BLaER1 treated with 17β-estradiol and CSF1 and Interleukin-3, amounts not matched to agents 10 nM and 100 nM (cell line): ENCODE results near the gene MBD6.

Source experiments
- H3K27ac ChIP-seq, 11 experiments: shearing (Covaris generic); formaldehyde crosslinking; 2 replicates each; pipeline ENCODE4 v1.8.1; 2022
- H3K27me3 ChIP-seq, 11 experiments: shearing (Covaris generic); formaldehyde crosslinking; 2 replicates each; pipeline ENCODE4 v1.8.1; 2022
- H3K36me3 ChIP-seq, 11 experiments: shearing (Covaris generic); formaldehyde crosslinking; 2 replicates each; pipeline ENCODE4 v1.8.1; 2022
- H3K4me1 ChIP-seq, 10 experiments: shearing (Covaris generic); formaldehyde crosslinking; 2 replicates each; pipeline ENCODE4 v1.8.1; 2022
- H3K4me2 ChIP-seq, 11 experiments: shearing (Covaris generic); formaldehyde crosslinking; 2 replicates each; pipeline ENCODE4 v1.8.1; 2022
- H3K4me3 ChIP-seq, 10 experiments: shearing (Covaris generic); formaldehyde crosslinking; 2 replicates each; pipeline ENCODE4 v1.8.1; 2022
- H3K9ac ChIP-seq, 11 experiments: shearing (Covaris generic); formaldehyde crosslinking; 2 replicates each; pipeline ENCODE4 v1.8.1; 2022
- H3K9me3 ChIP-seq, 11 experiments: shearing (Covaris generic); formaldehyde crosslinking; replicated peaks in 1 of 11; 2 replicates each; pipeline ENCODE4 v1.8.1; 2022
- H4K20me1 ChIP-seq, 11 experiments: shearing (Covaris generic); formaldehyde crosslinking; 2 replicates each; pipeline ENCODE4 v1.8.1; 2022
- Cebpa-rat ChIP-seq, 11 experiments: shearing (Covaris generic); IDR thresholded peaks; 2 replicates each; pipeline ENCODE4 v1.8.1; 2022

Gene MBD6

GRCh38 chr12:57527184-57527583 is 4.6 kb downstream of the MBD6 start:
- Histone ChIP-seq H3K27me3 (no peaks in the 10 kb centered on the region), H3K4me1 (peaks cover 29 to 39% (median 35%) of the 10 kb centered on the region in 10 experiments), H4K20me1 (peaks cover 23 to 85% (median 50%) of the 10 kb centered on the region in 11 experiments; a peak in 17 of 22 replicates), H3K4me2 (no peak overlapping the region), H3K9me3 (no peaks in the 10 kb centered on the region), H3K36me3 (peaks cover 74 to 84% (median 80%) of the 10 kb centered on the region in 11 experiments), H3K27ac (peak overlapping the region in 1 of 11 experiments; percentile 39; a peak in 2 of 22 replicates), H3K4me3 (no peak overlapping the region), H3K9ac (peak overlapping the region in 9 of 11 experiments; percentile 20 to 91 (median 33); a peak in 7 of 22 replicates)
- no peak for TF ChIP-seq Cebpa-rat (IDR thresholded peaks at IDR 0.05)

- Histone ChIP-seq H3K4me1 (peaks cover 28 to 37% (median 33%) of the 10 kb centered on the region in 10 experiments), H4K20me1 (peaks cover 23 to 94% (median 50%) of the 10 kb centered on the region in 11 experiments; a peak in 18 of 22 replicates), H3K9ac (no peak overlapping the region), H3K36me3 (peaks cover 84 to 94% (median 90%) of the 10 kb centered on the region in 11 experiments), H3K9me3 (no peaks in the 10 kb centered on the region), H3K4me2 (no peak overlapping the region), H3K27me3 (no peaks in the 10 kb centered on the region), H3K27ac (no peak overlapping the region), H3K4me3 (no peak overlapping the region)
- no peak for TF ChIP-seq Cebpa-rat (IDR thresholded peaks at IDR 0.05)
Measured at GRCh38 chr12:57528176-57528575, 5.6 kb downstream of the MBD6 start.

- peaks cover 91 to 99% (median 97%) of the 10 kb centered on the region in 11 experiments for H3K36me3 ChIP-seq
- no peak overlapping the region for H3K9ac ChIP-seq
- H4K20me1 ChIP-seq = peaks cover 15 to 88% (median 44%) of the 10 kb centered on the region in 11 experiments; a peak in 18 of 22 replicates
- no peak overlapping the region for H3K4me2 ChIP-seq
- H3K27ac ChIP-seq = no peak overlapping the region
- no peaks in the 10 kb centered on the region for H3K9me3 ChIP-seq
- H3K27me3 ChIP-seq = no peaks in the 10 kb centered on the region
- no peak for TF ChIP-seq Cebpa-rat (IDR thresholded peaks at IDR 0.05)
- H3K4me3 ChIP-seq = no peak overlapping the region
- peaks cover 22 to 30% (median 28%) of the 10 kb centered on the region in 10 experiments for H3K4me1 ChIP-seq
Measured at GRCh38 chr12:57528831-57529555, 6.4 kb downstream of the MBD6 start.

GRCh38 chr12:57529831-57530230 is 7.2 kb downstream of the MBD6 start:
- Histone ChIP-seq H3K27me3 (no peaks in the 10 kb centered on the region), H4K20me1 (peaks cover 7 to 85% (median 36%) of the 10 kb centered on the region in 11 experiments; a peak in 16 of 22 replicates), H3K9me3 (no peaks in the 10 kb centered on the region), H3K4me1 (peaks cover 14 to 22% (median 20%) of the 10 kb centered on the region in 10 experiments), H3K4me2 (no peak overlapping the region), H3K9ac (no peak overlapping the region), H3K4me3 (no peak overlapping the region), H3K27ac (no peak overlapping the region), H3K36me3 (peaks cover 94 to 99% (median 98%) of the 10 kb centered on the region in 11 experiments)
- no peak for TF ChIP-seq Cebpa-rat (IDR thresholded peaks at IDR 0.05)

GRCh38 chr12:57530396-57531142 is 7.9 kb downstream of the MBD6 start:
- no peaks in the 10 kb centered on the region for H3K27me3 ChIP-seq
- no peak overlapping the region for H3K4me3 ChIP-seq
- H3K4me1 ChIP-seq = peaks cover 7 to 14% (median 12%) of the 10 kb centered on the region in 10 experiments; a peak in 17 of 20 replicates
- no peak for TF ChIP-seq Cebpa-rat (IDR thresholded peaks at IDR 0.05)
- peak overlapping the region in 2 of 11 experiments; percentile 7 to 20; a peak in 2 of 22 replicates for H3K9ac ChIP-seq
- H3K9me3 ChIP-seq = no peaks in the 10 kb centered on the region
- peaks cover 96 to 99% (median 98%) of the 10 kb centered on the region in 11 experiments for H3K36me3 ChIP-seq
- no peak overlapping the region for H3K4me2 ChIP-seq
- no peak overlapping the region for H3K27ac ChIP-seq
- peaks cover 7 to 85% (median 28%) of the 10 kb centered on the region in 11 experiments; a peak in 16 of 22 replicates for H4K20me1 ChIP-seq

- TF ChIP-seq Cebpa-rat (IDR thresholded peaks at IDR 0.05) = no peak
- Histone ChIP-seq H3K36me3 (peaks cover 87 to 99% (median 97%) of the 10 kb centered on the region in 11 experiments), H3K9me3 (no peaks in the 10 kb centered on the region), H4K20me1 (peaks cover 0 to 85% (median 18%) of the 10 kb centered on the region in 11 experiments; a peak in 16 of 22 replicates), H3K4me1 (peaks cover 0 to 3% (median under 1%) of the 10 kb centered on the region in 10 experiments; a peak in 4 of 20 replicates), H3K27me3 (no peaks in the 10 kb centered on the region), H3K4me3 (no peak overlapping the region), H3K9ac (no peak overlapping the region), H3K27ac (no peak overlapping the region), H3K4me2 (no peak overlapping the region)
Measured at GRCh38 chr12:57531836-57532235, 9.2 kb downstream of the MBD6 start.

GRCh38 chr12:57533108-57533507 is 10.5 kb downstream of the MBD6 start:
- peaks cover 0 to 6% (median 0%) of the 10 kb centered on the region in 10 experiments; a peak in 1 of 20 replicates for H3K4me1 ChIP-seq
- H3K36me3 ChIP-seq = peaks cover 78 to 99% (median 95%) of the 10 kb centered on the region in 11 experiments
- H4K20me1 ChIP-seq = peaks cover 0 to 80% (median 11%) of the 10 kb centered on the region in 11 experiments; a peak in 14 of 22 replicates
- no peak for TF ChIP-seq Cebpa-rat (IDR thresholded peaks at IDR 0.05)
- H3K9me3 ChIP-seq = no peaks in the 10 kb centered on the region
- H3K4me2 ChIP-seq = no peak overlapping the region
- no peak overlapping the region for H3K9ac ChIP-seq
- no peak overlapping the region for H3K27ac ChIP-seq
- no peak overlapping the region for H3K4me3 ChIP-seq
- H3K27me3 ChIP-seq = no peaks in the 10 kb centered on the region

- H3K27ac ChIP-seq = no peak overlapping the region
- H3K36me3 ChIP-seq = peaks cover 80 to 100% (median 94%) of the 10 kb centered on the region in 11 experiments
- H3K4me1 ChIP-seq = peaks cover 0 to 11% (median 0%) of the 10 kb centered on the region in 10 experiments; a peak in 2 of 20 replicates
- H3K9me3 ChIP-seq = no peaks in the 10 kb centered on the region
- H3K9ac ChIP-seq = no peak overlapping the region
- no peaks in the 10 kb centered on the region for H3K27me3 ChIP-seq
- no peak overlapping the region for H3K4me3 ChIP-seq
- no peak overlapping the region for H3K4me2 ChIP-seq
- peaks cover 0 to 79% (median 8%) of the 10 kb centered on the region in 11 experiments; a peak in 11 of 22 replicates for H4K20me1 ChIP-seq
- TF ChIP-seq Cebpa-rat (IDR thresholded peaks at IDR 0.05) = no peak
Measured at GRCh38 chr12:57534250-57534649, 11.6 kb downstream of the MBD6 start.
